OCI-LY1 (cell line): ENCODE results near the gene ESPL1.

Experiments used
- H2AFZ ChIP-seq: fragments of 200-600 bp; sonication (generic), shearing (Covaris generic); 2 replicates; pipeline ENCODE4 v1.6.0; 2014; ENCODE audit warnings: antibody characterized with exemption, mild to moderate bottlenecking, low read length
- H3F3A ChIP-seq: fragments of 200-600 bp; sonication (generic), shearing (Covaris generic); 2 replicates; pipeline ENCODE4 v1.6.0; 2014; ENCODE audit warnings: mild to moderate bottlenecking, antibody characterized with exemption, low read length, moderate library complexity; ENCODE audit not compliant: insufficient read depth
- H3K27ac ChIP-seq: fragments of 200-600 bp; sonication (generic); 2 replicates; pipeline ENCODE4 v1.5.1; 2014; ENCODE audit warnings: low read length, mixed run types, mild to moderate bottlenecking, low read depth; ENCODE audit not compliant: poor library complexity, severe bottlenecking
- H3K27me3 ChIP-seq: fragments of 200-600 bp; sonication (generic); 2 replicates; pipeline ENCODE4 v1.6.0; 2014; ENCODE audit warnings: antibody characterized with exemption, mild to moderate bottlenecking, low read length, moderate library complexity; ENCODE audit not compliant: insufficient read depth
- H3K36me3 ChIP-seq: fragments of 200-600 bp; sonication (generic); 2 replicates; pipeline ENCODE4 v1.6.1; 2014; ENCODE audit warnings: mild to moderate bottlenecking, antibody characterized with exemption, low read length, moderate library complexity, mixed read lengths; ENCODE audit not compliant: insufficient read depth
- H3K4me1 ChIP-seq: fragments of 200-600 bp; sonication (generic); 2 replicates; pipeline ENCODE4 v1.5.1; 2014; ENCODE audit warnings: mild to moderate bottlenecking, low read length, moderate library complexity; ENCODE audit not compliant: insufficient read depth, severe bottlenecking
- H3K4me2 ChIP-seq: fragments of 200-600 bp; sonication (generic), shearing (Covaris generic); 2 replicates; pipeline ENCODE4 v1.6.1; 2014; ENCODE audit warnings: low read length
- H3K4me3 ChIP-seq: fragments of 200-600 bp; sonication (generic); 2 replicates; pipeline ENCODE4 v1.5.1; 2014; ENCODE audit warnings: low read length, low read depth, mild to moderate bottlenecking, mixed read lengths; ENCODE audit not compliant: poor library complexity, severe bottlenecking
- H3K79me2 ChIP-seq: fragments of 200-600 bp; shearing (Covaris generic); 2 replicates; pipeline ENCODE4 v1.6.1; 2016; ENCODE audit warnings: mixed run types, low read length, mixed read lengths; ENCODE audit not compliant: insufficient read depth
- H3K9ac ChIP-seq: fragments of 200-600 bp; sonication (generic), shearing (Covaris generic); 2 replicates; pipeline ENCODE4 v1.6.1; 2014; ENCODE audit warnings: mild to moderate bottlenecking, low read length, mixed read lengths
- H3K9me2 ChIP-seq: fragments of 200-600 bp; sonication (generic), shearing (Covaris generic); 2 replicates; pipeline ENCODE4 v1.6.1; 2014; ENCODE audit warnings: low read depth, mild to moderate bottlenecking, low read length, mixed read lengths
- H3K9me3 ChIP-seq: fragments of 200-600 bp; shearing (Covaris generic); 2 replicates; pipeline ENCODE4 v1.6.1; 2014; ENCODE audit warnings: low read length, mixed read lengths
- H4K20me1 ChIP-seq: fragments of 200-600 bp; sonication (generic), shearing (Covaris generic); 2 replicates; pipeline ENCODE4 v1.6.0; 2016; ENCODE audit warnings: mild to moderate bottlenecking, low read length; ENCODE audit not compliant: insufficient read depth
- CTCF ChIP-seq: fragments of 200-600 bp; sonication (generic), shearing (Covaris generic); IDR thresholded peaks from 2 replicates; pipeline ENCODE4 v1.5.1; 2017; ENCODE audit warnings: mild to moderate bottlenecking, antibody characterized with exemption, low read length, moderate library complexity, mixed read lengths
- EZH2 ChIP-seq: fragments of 200-600 bp; sonication (generic), shearing (Covaris generic); IDR thresholded peaks from 2 replicates; pipeline ENCODE4 v1.8.0; 2017; ENCODE audit warnings: borderline replicate concordance, mixed run types, mild to moderate bottlenecking, antibody characterized with exemption, low read length, moderate library complexity, mixed read lengths

Gene ESPL1

GRCh38 chr12:53222170-53222721 is 45.9 kb upstream of the ESPL1 start:
- Histone ChIP-seq H3K4me2 (peak overlapping the region; percentile 95; the same call in 1 of the 2 replicates), H3K9me3 (no peaks in the 10 kb centered on the region), H3K9ac (no peak overlapping the region), H2AFZ (no peak overlapping the region), H3K36me3 (no peaks in the 10 kb centered on the region), H3K9me2 (no peaks in the 10 kb centered on the region), H3K4me3 (peak overlapping the region; percentile 69), H3K79me2 (no peaks in the 10 kb centered on the region), H3K4me1 (peaks cover 22% of the 10 kb centered on the region), H3F3A (no peaks in the 10 kb centered on the region), H4K20me1 (no peaks in the 10 kb centered on the region), H3K27ac (no peak overlapping the region), H3K27me3 (peaks cover 3% of the 10 kb centered on the region; the same call in 1 of the 2 replicates)
- no peak for TF ChIP-seq EZH2
- TF ChIP-seq CTCF: no peak

GRCh38 chr12:53222806-53223261 is 45.3 kb upstream of the ESPL1 start:
- H2AFZ ChIP-seq: no peak overlapping the region
- H3K9me3 ChIP-seq: no peaks in the 10 kb centered on the region
- no peak for TF ChIP-seq EZH2
- no peak for TF ChIP-seq CTCF
- H3K4me3 ChIP-seq: no peak overlapping the region
- no peaks in the 10 kb centered on the region for H3K36me3 ChIP-seq
- no peak overlapping the region for H3K27ac ChIP-seq
- H3K4me1 ChIP-seq: peaks cover 22% of the 10 kb centered on the region
- H3K4me2 ChIP-seq: no peak overlapping the region
- H3K79me2 ChIP-seq: no peaks in the 10 kb centered on the region
- no peaks in the 10 kb centered on the region for H4K20me1 ChIP-seq
- no peaks in the 10 kb centered on the region for H3F3A ChIP-seq
- no peak overlapping the region for H3K9ac ChIP-seq
- H3K9me2 ChIP-seq: no peaks in the 10 kb centered on the region
- no peaks in the 10 kb centered on the region; the same call in 1 of the 2 replicates for H3K27me3 ChIP-seq

- H2AFZ ChIP-seq: no peak overlapping the region
- no peak overlapping the region for H3K4me2 ChIP-seq
- H3K36me3 ChIP-seq: no peaks in the 10 kb centered on the region
- H3K27me3 ChIP-seq: no peaks in the 10 kb centered on the region; the same call in 1 of the 2 replicates
- no peaks in the 10 kb centered on the region for H3K79me2 ChIP-seq
- H4K20me1 ChIP-seq: no peaks in the 10 kb centered on the region
- no peaks in the 10 kb centered on the region for H3F3A ChIP-seq
- H3K9ac ChIP-seq: no peak overlapping the region
- no peak overlapping the region for H3K4me3 ChIP-seq
- no peaks in the 10 kb centered on the region for H3K9me2 ChIP-seq
- H3K9me3 ChIP-seq: no peaks in the 10 kb centered on the region
- TF ChIP-seq EZH2: no peak
- H3K27ac ChIP-seq: no peak overlapping the region
- H3K4me1 ChIP-seq: peaks cover 22% of the 10 kb centered on the region
These were observed 44.6 kb upstream of the ESPL1 start for GRCh38 chr12:53223389-53224060.
